Upper lobe of left lung (tissue), 6 donors: ENCODE measurements around the gene SLC25A1. TPM values are rescaled to one million over a fixed set of nuclear protein-coding genes. Genes with fewer than 3 reads are reported as not detected.
"Not testable (repeated sequence)": the region's sequence is repeated elsewhere in the genome, so short reads cannot be mapped to it uniquely, and the experiment has no call there.

ENCODE experiments used
- ATAC-seq, 2 donors: fragments of 200-7000 bp; cut with Tn5 transposase; one replicate each; pipeline ENCODE4 v1.9.1; 2022; ENCODE audit warnings: mild to moderate bottlenecking in 2 of 2, moderate library complexity in 2 of 2; ENCODE audit not compliant: low FRiP score in 2 of 2
- DNase-seq, 2 donors: peaks; one replicate each; pipeline ENCODE4 v3.0.0-alpha.2; 2019 to 2020
- H3K27ac ChIP-seq, 4 donors: fragments of 200-600 bp; sonication (generic); one replicate each; pipeline ENCODE4 v1.5.1; 2016 to 2019
- H3K27me3 ChIP-seq, 4 donors: fragments of 200-600 bp; sonication (generic); one replicate each; pipeline ENCODE4 v1.5.1; 2017 to 2019
- H3K36me3 ChIP-seq, 4 donors: fragments of 200-600 bp; sonication (generic); one replicate each; pipeline ENCODE4 v1.5.1; 2016 to 2019
- H3K4me1 ChIP-seq, 4 donors: fragments of 200-600 bp; sonication (generic); one replicate each; pipeline ENCODE4 v1.5.1; 2018 to 2019
- H3K4me3 ChIP-seq, 4 donors: fragments of 200-600 bp; sonication (generic); one replicate each; pipeline ENCODE4 v1.5.1; 2017 to 2019; ENCODE audit warnings: mild to moderate bottlenecking in 2 of 4, moderate library complexity in 1 of 4
- H3K9me3 ChIP-seq, 4 donors: fragments of 200-600 bp; sonication (generic); one replicate each; pipeline ENCODE4 v1.5.1; 2018 to 2019
- EP300 ChIP-seq, 4 donors: sonication (generic); formaldehyde crosslinking; IDR thresholded peaks; one replicate each; pipeline ENCODE4 v1.5.1; 2017; ENCODE audit warnings: antibody characterized with exemption in 4 of 4, control low read depth in 2 of 4
- POLR2A ChIP-seq, 4 donors: fragments of 450-650 bp; IDR thresholded peaks; one replicate each; pipeline ENCODE4 v1.5.1; 2016 to 2017; ENCODE audit warnings: antibody characterized with exemption in 4 of 4, mild to moderate bottlenecking in 2 of 4
- POLR2AphosphoS5 ChIP-seq, 2 donors: sonication (generic); formaldehyde crosslinking; IDR thresholded peaks; one replicate each; pipeline ENCODE4 v1.5.1; 2017; ENCODE audit warnings: antibody characterized with exemption in 2 of 2
- WGBS, 2 donors: methylation state at CpG; one replicate each; pipeline ENCODE4 v1.1.5; 2017 to 2018; 5-methylcytosine and 5-hydroxymethylcytosine counted together
- total RNA-seq, 6 donors: library from RNA; depleted of rRNA in 4 of 6; stranded (reverse); fragments of >200 nt in 4 of 6; gene quantifications; one replicate each; pipeline versions ENCODE4 v1.1.0 to v1.2.1, GENCODE V29; 2016 to 2021
- TF ChIP-seq, protein P1 (sequence below), 6 experiments: fragments of 450-650 bp in 4 of 6; fragments of 200-600 bp in 2 of 6; sonication (generic) in 2 of 6; IDR thresholded peaks; one replicate each; pipeline ENCODE4 v1.5.1; 2016 to 2019; ENCODE audit warnings: antibody characterized with exemption in 6 of 6
- donor health status: DM: no; HTN: no; CAD: no; lungs with moderate emphysema.
- donor health status: DM: no; HTN: yes; CAD: no; lungs with severe emphysema.

Gene SLC25A1
- total RNA-seq, 6 donors from 2014 or later = 26.2 to 82.1 (median 71.5) TPM

DNA sequence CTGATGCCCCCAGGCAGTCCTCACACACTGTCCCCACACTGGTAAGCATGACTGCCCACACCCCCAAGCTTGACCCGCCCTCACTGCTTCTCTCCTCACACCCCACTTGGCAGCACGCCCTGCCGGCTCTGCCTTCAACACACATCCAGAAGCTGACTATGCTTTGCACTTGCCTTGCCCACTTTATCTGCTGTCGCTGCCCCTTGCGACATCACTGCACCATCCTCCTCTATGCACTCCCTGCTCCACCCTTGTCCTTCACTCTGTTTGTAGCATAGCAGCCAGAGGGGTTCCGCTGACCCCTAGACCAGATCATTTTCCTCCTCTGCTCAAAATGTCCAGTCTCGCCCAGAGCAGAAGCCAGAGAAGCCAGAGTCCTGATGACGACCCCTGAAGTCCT is 25.3 kb upstream of the SLC25A1 start:
- Histone ChIP-seq H3K27ac (no peak overlapping the region), H3K4me1 (no peaks in the 10 kb centered on the region), H3K36me3 (peaks cover 0 to 19% (median 2%) of the 10 kb centered on the region in 4 donors), H3K9me3 (no peaks in the 10 kb centered on the region), H3K4me3 (no peak overlapping the region), H3K27me3 (no peaks in the 10 kb centered on the region)
- WGBS, 2 donors = 80 to 84% methylated on average over 8 of the region's 8 CpGs
- no peak for TF ChIP-seq EP300 (IDR thresholded peaks at IDR 0.05)
- no peak for TF ChIP-seq POLR2AphosphoS5 (IDR thresholded peaks at IDR 0.05)
- TF ChIP-seq, protein P1, sequence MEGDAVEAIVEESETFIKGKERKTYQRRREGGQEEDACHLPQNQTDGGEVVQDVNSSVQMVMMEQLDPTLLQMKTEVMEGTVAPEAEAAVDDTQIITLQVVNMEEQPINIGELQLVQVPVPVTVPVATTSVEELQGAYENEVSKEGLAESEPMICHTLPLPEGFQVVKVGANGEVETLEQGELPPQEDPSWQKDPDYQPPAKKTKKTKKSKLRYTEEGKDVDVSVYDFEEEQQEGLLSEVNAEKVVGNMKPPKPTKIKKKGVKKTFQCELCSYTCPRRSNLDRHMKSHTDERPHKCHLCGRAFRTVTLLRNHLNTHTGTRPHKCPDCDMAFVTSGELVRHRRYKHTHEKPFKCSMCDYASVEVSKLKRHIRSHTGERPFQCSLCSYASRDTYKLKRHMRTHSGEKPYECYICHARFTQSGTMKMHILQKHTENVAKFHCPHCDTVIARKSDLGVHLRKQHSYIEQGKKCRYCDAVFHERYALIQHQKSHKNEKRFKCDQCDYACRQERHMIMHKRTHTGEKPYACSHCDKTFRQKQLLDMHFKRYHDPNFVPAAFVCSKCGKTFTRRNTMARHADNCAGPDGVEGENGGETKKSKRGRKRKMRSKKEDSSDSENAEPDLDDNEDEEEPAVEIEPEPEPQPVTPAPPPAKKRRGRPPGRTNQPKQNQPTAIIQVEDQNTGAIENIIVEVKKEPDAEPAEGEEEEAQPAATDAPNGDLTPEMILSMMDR (IDR thresholded peaks at IDR 0.05) = no peak
- TF ChIP-seq POLR2A (IDR thresholded peaks at IDR 0.05) = no peak
- ATAC-seq = no peak
- DNase-seq = no peak

DNA sequence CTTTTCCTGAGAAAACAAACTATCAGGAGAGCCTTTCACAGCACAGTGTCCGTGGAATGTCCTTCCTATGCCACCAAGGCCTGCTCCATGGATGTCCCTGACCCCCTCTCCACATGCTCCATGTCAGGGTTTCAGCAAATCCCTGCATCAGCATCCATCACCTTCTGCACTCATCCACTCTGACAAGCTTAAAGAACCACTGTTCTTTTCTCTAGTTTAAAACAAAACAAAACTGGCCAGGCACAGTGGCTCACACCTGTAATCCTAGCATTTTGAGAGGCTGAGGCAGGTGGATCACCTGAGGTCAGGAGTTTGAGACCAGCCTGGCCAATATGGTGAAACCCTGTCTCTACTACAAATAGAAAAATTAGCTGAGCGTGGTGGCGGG is 24.3 kb upstream of the SLC25A1 start:
- H3K36me3 ChIP-seq = peaks cover 0 to 13% (median 2%) of the 10 kb centered on the region in 4 donors
- H3K27ac ChIP-seq, H3K4me3 ChIP-seq, ATAC-seq, H3K27me3 ChIP-seq, H3K4me1 ChIP-seq, DNase-seq, H3K9me3 ChIP-seq: not testable (repeated sequence)
- 92 to 94% methylated on average over 3 of the region's 3 CpGs for WGBS, 2 donors

DNA sequence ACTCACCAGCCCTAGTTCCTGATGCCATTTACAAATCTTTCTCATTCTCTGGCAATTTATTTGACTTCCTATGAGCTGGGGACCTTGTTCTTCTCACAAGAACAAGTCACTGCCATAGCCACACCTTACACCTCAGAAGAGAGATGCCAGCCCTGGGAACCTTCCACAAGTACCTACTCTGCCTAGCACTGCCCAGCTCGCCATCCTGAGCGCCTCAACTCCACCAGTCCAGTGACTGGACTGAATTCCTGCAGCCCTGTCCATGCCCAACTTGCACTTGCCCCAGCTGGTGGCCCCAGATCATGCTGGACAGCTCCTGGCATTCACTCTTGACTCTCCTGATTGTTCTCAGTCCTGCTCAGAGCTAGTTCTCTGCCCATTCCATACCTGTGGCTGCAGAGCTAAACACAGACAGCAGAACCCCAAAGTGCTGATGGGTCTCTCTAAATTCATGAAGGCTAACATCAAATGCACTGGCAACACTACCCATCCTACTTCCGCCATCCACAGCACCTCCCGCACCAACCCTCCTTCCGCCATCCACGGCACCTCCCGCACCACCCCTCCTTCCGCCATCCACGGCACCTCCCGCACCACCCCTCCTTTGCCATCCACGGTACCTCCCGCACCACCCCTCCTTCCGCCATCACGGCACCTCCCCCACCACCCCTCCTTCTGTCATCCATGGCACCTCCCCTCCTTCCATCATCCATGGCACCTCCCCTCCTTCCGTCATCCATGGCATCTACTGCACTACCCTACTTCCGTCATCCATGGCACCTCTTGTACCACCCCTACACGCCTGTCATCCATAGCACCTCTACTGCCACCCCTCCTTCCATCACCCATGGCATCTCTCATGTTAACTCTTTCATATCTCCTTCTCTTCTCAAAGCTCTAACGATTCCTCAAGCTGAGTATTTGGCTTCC is 23.6 kb upstream of the SLC25A1 start:
- WGBS, 2 donors = 93% methylated on average over 17 to 18 of the region's 18 CpGs
- Histone ChIP-seq H3K36me3 (peaks cover 0 to 11% (median 2%) of the 10 kb centered on the region in 4 donors), H3K9me3 (no peaks in the 10 kb centered on the region), H3K27ac (no peak overlapping the region), H3K4me1 (no peaks in the 10 kb centered on the region), H3K4me3 (no peak overlapping the region), H3K27me3 (no peaks in the 10 kb centered on the region)
- peak; percentile 36 to 52 for ATAC-seq
- no peak for TF ChIP-seq POLR2AphosphoS5 (IDR thresholded peaks at IDR 0.05)
- no peak for TF ChIP-seq POLR2A (IDR thresholded peaks at IDR 0.05)
- TF ChIP-seq, protein P1 (IDR thresholded peaks at IDR 0.05) = no peak
- no peak for TF ChIP-seq EP300 (IDR thresholded peaks at IDR 0.05)
- no peak for DNase-seq

DNA sequence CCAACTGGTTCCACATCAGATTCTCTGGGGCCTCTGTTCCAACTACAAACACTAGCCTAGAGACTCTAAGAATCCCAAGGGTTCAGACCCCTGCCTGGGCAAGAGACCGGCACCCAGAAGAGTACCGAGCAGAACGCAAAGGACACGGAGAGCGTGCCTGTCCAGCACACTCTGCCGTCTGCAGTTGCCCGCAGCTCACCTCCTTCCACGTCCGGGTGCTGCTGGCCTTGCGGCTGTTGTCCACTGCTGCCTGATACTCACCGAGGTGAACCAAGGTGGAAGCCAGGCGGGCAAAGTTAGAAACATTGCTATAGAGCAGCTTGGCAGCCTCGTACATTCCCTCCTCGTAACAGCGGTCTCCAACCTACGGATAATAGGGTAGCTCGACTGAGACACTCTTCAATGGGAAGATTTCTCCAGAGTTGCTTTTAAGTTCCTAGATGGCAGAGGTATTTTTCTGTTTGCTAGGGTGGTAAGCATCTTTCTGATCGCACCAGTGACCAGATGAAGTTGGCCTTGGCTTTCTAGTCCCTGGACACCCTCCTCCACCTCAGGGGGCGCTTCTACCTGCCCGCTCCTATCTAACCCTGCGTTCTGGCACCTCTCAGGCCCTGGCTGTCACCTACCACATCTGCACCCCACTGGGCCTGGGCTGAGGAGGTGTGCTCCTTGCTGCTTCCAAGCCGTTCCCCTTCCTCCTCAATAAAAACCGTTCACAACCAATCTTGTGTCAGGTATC is 22.8 kb upstream of the SLC25A1 start:
- WGBS, 2 donors = 92 to 93% methylated on average over 20 to 23 of the region's 23 CpGs
- no peak for ATAC-seq
- no peak overlapping the region for H3K27ac ChIP-seq
- H3K4me3 ChIP-seq = no peak overlapping the region
- no peaks in the 10 kb centered on the region for H3K9me3 ChIP-seq
- TF ChIP-seq POLR2A (IDR thresholded peaks at IDR 0.05) = no peak
- TF ChIP-seq EP300 (IDR thresholded peaks at IDR 0.05) = no peak
- no peak for TF ChIP-seq POLR2AphosphoS5 (IDR thresholded peaks at IDR 0.05)
- TF ChIP-seq, protein P1 (IDR thresholded peaks at IDR 0.05) = no peak
- H3K27me3 ChIP-seq = no peaks in the 10 kb centered on the region
- no peaks in the 10 kb centered on the region for H3K4me1 ChIP-seq
- peaks cover 0 to 18% (median 2%) of the 10 kb centered on the region in 4 donors for H3K36me3 ChIP-seq
- DNase-seq = no peak

DNA sequence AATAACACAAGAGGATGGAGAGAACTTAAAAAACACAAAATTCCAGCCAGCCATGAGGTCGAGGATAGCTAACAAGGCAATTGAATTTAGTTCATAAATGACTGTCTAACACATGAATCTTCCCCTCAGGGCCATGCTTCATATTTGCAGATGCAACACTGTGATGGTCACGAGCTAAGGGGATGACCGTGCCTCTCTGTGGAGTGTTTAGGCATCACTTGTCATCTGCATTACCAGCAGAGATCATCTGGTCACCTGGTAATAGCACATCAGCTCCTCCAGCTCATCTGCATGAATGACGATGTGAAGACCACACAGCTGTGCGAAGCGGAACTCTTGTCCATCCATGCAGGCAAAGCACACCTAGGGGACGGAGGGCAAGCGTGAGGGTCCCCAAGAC is 20.9 kb upstream of the SLC25A1 start:
- no peaks in the 10 kb centered on the region for H3K9me3 ChIP-seq
- no peaks in the 10 kb centered on the region for H3K27me3 ChIP-seq
- H3K4me3 ChIP-seq = no peak overlapping the region
- H3K36me3 ChIP-seq = peaks cover 0 to 25% (median 4%) of the 10 kb centered on the region in 4 donors
- ATAC-seq (no peak), DNase-seq (no peak)
- no peaks in the 10 kb centered on the region for H3K4me1 ChIP-seq
- no peak overlapping the region for H3K27ac ChIP-seq
- TF ChIP-seq POLR2A (IDR thresholded peaks at IDR 0.05) (no peak), POLR2AphosphoS5 (IDR thresholded peaks at IDR 0.05) (no peak), EP300 (IDR thresholded peaks at IDR 0.05) (no peak)
- TF ChIP-seq, protein P1 (IDR thresholded peaks at IDR 0.05) = no peak
- 94 to 96% methylated on average over 5 to 8 of the region's 8 CpGs for WGBS, 2 donors
